DOHH2 (cell line): ENCODE measurements around the gene ARID5B.

ENCODE experiments used
- H3F3A ChIP-seq: fragments of 200-600 bp; sonication (generic), shearing (Covaris generic); 2 replicates; pipeline ENCODE4 v1.6.0; 2016; ENCODE audit warnings: antibody characterized with exemption, mild to moderate bottlenecking; ENCODE audit not compliant: control insufficient read depth, insufficient read depth
- H3K27ac ChIP-seq: fragments of 200-600 bp; sonication (generic); 2 replicates; pipeline ENCODE4 v1.5.1; 2014; ENCODE audit warnings: low read depth, mild to moderate bottlenecking, low read length, moderate library complexity
- H3K27me3 ChIP-seq: fragments of 200-600 bp; sonication (generic); 2 replicates; pipeline ENCODE4 v1.6.1; 2014; ENCODE audit warnings: mild to moderate bottlenecking, low read length, mixed read lengths; ENCODE audit not compliant: control insufficient read depth
- H3K36me3 ChIP-seq: fragments of 200-600 bp; sonication (generic); 2 replicates; pipeline ENCODE4 v1.6.1; 2014; ENCODE audit warnings: mild to moderate bottlenecking, low read length, moderate library complexity, mixed read lengths; ENCODE audit not compliant: control insufficient read depth
- H3K4me1 ChIP-seq: fragments of 200-600 bp; sonication (generic); 2 replicates; pipeline ENCODE4 v1.6.1; 2014; ENCODE audit warnings: mild to moderate bottlenecking, low read length, mixed read lengths; ENCODE audit not compliant: control insufficient read depth
- H3K4me2 ChIP-seq: fragments of 200-600 bp; sonication (generic); 2 replicates; pipeline ENCODE4 v1.6.0; 2014; ENCODE audit warnings: mild to moderate bottlenecking, low read length, moderate library complexity
- H3K4me3 ChIP-seq: fragments of 200-600 bp; sonication (generic); 2 replicates; pipeline ENCODE4 v1.5.1; 2014; ENCODE audit warnings: mild to moderate bottlenecking, low read length, mixed read lengths
- H3K79me2 ChIP-seq: fragments of 200-600 bp; sonication (generic); 2 replicates; pipeline ENCODE4 v1.6.1; 2014; ENCODE audit warnings: mild to moderate bottlenecking, low read length, mixed read lengths; ENCODE audit not compliant: control insufficient read depth
- H3K9me2 ChIP-seq: fragments of 200-600 bp; sonication (generic); replicated peaks from 2 replicates; pipeline ENCODE4 v1.6.1; 2014; ENCODE audit warnings: mild to moderate bottlenecking, low read length, mixed read lengths; ENCODE audit not compliant: control insufficient read depth
- H3K9me3 ChIP-seq: fragments of 200-600 bp; sonication (generic); 2 replicates; pipeline ENCODE4 v1.6.1; 2014; ENCODE audit warnings: antibody characterized with exemption, low read length, mixed read lengths; ENCODE audit not compliant: control insufficient read depth, insufficient read depth
- H4K20me1 ChIP-seq: fragments of 200-600 bp; sonication (generic); 2 replicates; pipeline ENCODE4 v1.6.0; 2014; ENCODE audit warnings: low read depth, mild to moderate bottlenecking, antibody characterized with exemption, low read length, moderate library complexity; ENCODE audit not compliant: control insufficient read depth, insufficient read depth
- CTCF ChIP-seq: fragments of 200-600 bp; sonication (generic); IDR thresholded peaks from one replicate; pipeline ENCODE4 v1.5.1; 2014; ENCODE audit warnings: antibody characterized with exemption, mild to moderate bottlenecking, low read depth, low read length; ENCODE audit not compliant: poor library complexity, severe bottlenecking
- EZH2phosphoT487 ChIP-seq: fragments of 200-600 bp; sonication (generic); IDR thresholded peaks from 2 replicates; pipeline ENCODE4 v1.6.1; 2017; ENCODE audit warnings: borderline replicate concordance, mild to moderate bottlenecking, antibody characterized with exemption, low read length, moderate library complexity, mixed read lengths

ARID5B gene

GRCh38 chr10:61939902-61940301, 38.4 kb downstream of the ARID5B start:
- peak overlapping the region; percentile 89 for H3K27ac ChIP-seq
- H3K4me2 ChIP-seq = peak overlapping the region; percentile 60
- H3K27me3 ChIP-seq = no peaks in the 10 kb centered on the region
- TF ChIP-seq CTCF (no peak), EZH2phosphoT487 (no peak)
- H3K79me2 ChIP-seq = peaks cover 73% of the 10 kb centered on the region
- peaks cover 97% of the 10 kb centered on the region for H3K4me1 ChIP-seq
- no peaks in the 10 kb centered on the region for H3K9me2 ChIP-seq
- H3K4me3 ChIP-seq = peak overlapping the region; percentile 56
- H3K36me3 ChIP-seq = peaks cover 44% of the 10 kb centered on the region
- peaks cover 44% of the 10 kb centered on the region for H3F3A ChIP-seq
- H3K9me3 ChIP-seq = no peaks in the 10 kb centered on the region
- H4K20me1 ChIP-seq = no peaks in the 10 kb centered on the region

DNA sequence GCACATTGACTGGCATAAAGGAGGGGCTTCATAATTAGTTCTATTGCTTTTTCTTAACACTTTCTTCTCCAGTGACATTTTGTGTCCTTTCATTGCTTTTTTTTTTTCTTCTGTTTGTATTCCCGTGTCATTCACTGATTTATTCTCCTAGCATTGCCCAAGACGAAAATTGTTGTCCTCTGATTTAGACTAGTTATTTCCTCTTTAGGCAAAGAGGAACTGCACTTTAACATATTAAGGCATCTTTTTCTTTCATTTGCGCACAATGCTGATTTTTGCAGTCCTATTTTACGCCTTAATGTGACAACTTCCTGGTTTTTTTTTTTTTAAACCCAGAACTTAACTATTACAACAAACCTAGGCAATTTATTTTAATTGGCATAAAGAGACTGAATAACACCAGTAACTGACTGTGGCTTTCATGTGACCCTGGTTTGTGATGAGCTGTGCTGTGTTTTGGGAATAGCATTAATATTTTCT, 39.7 kb downstream of the ARID5B start:
- peaks cover 44% of the 10 kb centered on the region for H3F3A ChIP-seq
- peak overlapping the region; percentile 89 for H3K27ac ChIP-seq
- peak overlapping the region; percentile 60 for H3K4me2 ChIP-seq
- H3K4me1 ChIP-seq = peaks cover 95% of the 10 kb centered on the region
- H3K4me3 ChIP-seq = peak overlapping the region; percentile 44
- H3K79me2 ChIP-seq = peaks cover 72% of the 10 kb centered on the region
- no peaks in the 10 kb centered on the region for H4K20me1 ChIP-seq
- H3K9me3 ChIP-seq = no peaks in the 10 kb centered on the region
- no peaks in the 10 kb centered on the region for H3K9me2 ChIP-seq
- TF ChIP-seq EZH2phosphoT487 (no peak), CTCF (no peak)
- H3K36me3 ChIP-seq = peaks cover 53% of the 10 kb centered on the region
- H3K27me3 ChIP-seq = no peaks in the 10 kb centered on the region

DNA sequence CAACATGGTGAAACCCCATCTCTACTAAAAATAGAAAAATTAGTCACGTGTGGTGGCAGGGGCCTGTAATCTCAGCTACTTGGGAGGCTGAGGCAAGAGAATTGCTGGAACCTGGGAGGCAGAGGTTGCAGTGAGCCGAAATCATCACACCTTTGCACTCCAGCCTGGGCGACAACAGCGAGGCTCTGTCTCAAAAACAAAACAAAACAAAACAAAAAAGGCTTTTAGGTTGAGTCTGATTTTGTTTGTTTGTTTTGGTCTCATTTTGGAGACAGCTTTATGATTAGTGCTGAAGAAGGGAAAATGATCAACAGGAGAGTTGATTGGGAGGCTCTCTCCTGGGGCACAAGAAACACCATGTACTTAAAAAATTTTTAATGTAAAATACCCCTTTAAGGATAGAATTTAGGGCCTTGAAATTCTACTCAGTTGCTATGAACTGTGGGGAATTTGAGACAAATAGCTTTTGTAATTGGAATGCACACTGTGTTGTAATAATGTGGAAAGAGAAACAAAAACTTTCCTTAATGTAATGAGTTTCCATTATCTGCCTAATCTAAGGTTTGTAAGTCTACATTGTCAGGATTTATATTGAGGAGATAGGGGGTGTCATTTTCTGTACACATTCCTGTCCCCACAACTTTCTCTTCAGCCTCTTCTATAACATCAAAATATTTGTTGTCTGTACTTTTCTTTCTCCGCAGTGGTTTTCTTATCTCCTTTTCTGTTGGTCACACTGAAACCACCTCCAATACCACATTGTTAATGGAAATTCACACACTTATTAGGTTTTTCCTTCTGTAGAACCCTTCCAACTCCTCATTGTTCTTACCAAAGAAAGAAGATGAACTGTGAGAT, 41.3 kb downstream of the ARID5B start:
- Histone ChIP-seq H3K9me3 (no peaks in the 10 kb centered on the region), H3F3A (peaks cover 44% of the 10 kb centered on the region), H3K4me3 (peak overlapping the region; percentile 44), H3K4me2 (peak overlapping the region; percentile 60), H3K27me3 (no peaks in the 10 kb centered on the region), H3K79me2 (peaks cover 63% of the 10 kb centered on the region), H3K27ac (peak overlapping the region; percentile 89), H3K4me1 (peaks cover 82% of the 10 kb centered on the region), H4K20me1 (no peaks in the 10 kb centered on the region), H3K9me2 (no peaks in the 10 kb centered on the region), H3K36me3 (peaks cover 68% of the 10 kb centered on the region)
- no peak for TF ChIP-seq CTCF
